Stimulated activated CD8-positive, alpha-beta memory T cell treated with anti-CD3 and anti-CD28 coated beads, Interleukin-15, amount 100 ng/mL, for 24 hours (primary cell): ENCODE data around the gene VSNL1.

ENCODE experiments used
- DNase-seq: peaks from one replicate; pipeline ENCODE4 v3.0.0-alpha.2; 2020; ENCODE audit warnings: low read depth

Gene VSNL1

DNA sequence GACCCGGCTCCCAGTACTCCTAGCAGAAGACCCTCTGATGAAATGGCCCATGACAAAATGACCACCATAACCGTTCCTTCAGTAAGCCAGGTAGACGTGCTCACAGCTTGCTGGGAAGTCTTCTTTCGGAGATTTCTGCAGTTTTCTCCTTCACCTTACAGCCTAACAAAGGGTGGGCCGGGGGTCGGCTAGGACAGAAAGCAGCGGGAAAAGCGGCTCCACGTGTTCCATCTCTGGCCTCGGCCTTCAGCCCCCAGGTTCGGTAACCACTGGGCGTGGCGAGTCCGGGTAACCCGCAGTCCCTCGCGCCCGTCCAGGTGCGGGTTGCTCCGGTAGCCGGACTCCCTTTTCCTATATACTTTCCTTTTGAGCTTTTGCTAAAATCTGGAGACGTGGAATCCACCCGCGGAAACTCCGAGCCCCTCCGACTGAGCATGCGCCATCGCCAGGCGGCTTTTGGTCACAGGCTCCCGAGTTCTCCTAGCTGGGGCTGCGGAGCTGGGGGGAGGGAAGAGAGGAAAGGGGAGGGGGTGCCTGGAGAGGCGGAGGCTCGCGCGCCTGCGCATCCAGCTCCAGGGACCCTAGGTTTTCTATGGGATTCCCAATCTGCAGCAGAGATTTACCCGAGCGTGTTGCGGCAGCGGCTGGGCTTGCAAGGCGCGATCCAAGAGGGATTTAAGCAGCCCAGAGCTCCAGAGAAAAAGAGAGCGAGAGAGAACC, at the start of gene VSNL1:
Gene VSNL1, plus strand, starts transcription at position 604 of the 720 bp plus-strand sequence. CDS start 51,379 bp downstream, outside the sequence.
- no peak for DNase-seq

DNA sequence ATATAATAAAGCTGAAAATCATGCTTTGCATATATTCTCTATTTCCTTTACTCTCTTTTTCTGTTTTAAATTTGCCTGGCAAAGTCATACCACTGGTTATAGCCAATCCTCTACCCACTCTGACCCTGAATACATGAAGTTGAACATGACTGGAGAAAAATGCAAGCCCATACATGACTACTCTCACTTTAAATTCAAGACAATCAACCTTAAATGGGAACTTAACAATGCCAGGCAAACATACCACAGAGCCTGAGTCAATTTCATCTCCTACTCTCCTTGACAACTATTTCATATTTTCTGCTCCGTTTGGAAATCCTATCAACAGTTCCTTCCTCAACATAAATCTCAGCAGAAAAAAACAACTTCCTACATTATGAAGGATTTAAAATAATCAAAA, 44.9 kb upstream of the VSNL1 start:
- no peak for DNase-seq

DNA sequence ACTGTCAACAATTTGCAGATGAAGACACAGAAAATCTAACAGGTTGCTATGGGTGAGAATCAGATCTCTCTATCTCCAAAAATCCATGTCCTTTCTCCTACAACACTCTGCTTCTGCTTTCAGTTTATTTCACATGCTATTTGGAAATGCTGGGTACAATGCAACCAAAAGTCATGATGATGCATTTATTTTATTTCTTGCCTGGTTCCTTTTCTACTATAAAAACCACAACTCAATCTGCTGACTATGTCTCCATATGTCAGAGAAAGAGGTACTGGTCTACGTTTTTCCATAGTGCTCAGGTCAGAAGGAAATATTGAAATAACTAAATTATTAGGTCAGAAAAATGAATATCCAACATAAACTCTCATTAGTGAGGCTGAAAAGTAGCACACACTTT, 42.8 kb upstream of the VSNL1 start:
- DNase-seq, result no peak

DNA sequence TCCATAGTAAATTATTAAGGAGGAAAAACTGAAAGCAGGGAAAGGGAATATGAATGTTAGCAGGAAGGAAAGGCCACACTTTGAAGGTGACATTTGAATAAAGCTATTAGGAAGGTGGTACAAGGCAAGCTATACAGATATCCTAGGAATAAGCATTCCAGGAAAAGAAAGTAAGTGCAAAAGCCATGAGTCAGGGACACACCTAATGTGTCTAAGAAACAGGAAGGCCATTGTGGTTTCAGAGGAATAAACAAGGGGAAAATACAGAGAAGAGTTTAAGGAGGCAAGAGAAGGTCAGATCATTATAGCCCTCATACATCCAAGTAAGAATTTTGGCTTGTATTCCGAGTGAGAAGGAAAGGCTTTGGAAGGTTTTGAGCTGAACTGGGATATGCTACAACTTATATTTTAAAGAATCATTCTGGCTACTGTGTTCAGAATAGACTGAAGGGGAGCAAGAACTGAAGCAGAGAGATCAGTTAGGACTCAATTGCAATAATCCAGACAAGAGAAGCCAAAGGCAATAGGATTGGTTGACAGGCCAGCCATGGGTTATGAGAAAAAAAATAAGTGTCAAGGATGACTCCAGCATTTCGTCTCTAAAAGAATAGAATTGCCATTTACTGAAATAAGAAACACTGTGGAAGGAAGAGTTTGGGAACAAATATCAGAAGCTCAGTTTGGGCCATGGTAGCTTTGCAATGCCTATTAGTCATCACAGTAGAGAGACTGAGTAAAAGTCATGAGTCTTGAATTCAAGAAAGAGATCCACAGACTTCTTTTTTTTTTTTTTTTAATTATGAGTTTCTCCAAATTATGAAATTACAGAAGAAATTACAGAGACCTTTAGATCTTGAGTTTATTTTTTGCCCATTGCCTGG, 33.5 kb upstream of the VSNL1 start:
- DNase-seq, result no peak

DNA sequence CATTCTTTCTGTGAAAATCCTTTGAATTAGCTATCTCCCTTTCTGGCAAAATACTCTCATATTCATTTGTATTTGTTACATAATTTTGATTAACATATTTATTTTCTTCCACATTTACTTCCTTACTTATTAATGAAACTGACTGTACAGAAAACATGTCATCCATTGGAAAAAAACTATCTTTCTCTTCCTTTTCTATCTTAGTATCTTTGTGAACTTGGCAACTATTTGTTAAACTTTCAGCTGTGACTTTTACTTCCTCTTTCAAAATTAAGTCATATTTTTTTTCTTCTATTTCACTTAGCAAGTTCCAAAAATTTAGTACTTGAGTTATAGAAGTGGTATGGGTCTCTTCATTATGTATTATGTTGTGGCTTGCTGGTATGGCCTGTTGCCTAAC, 24.8 kb upstream of the VSNL1 start:
- DNase-seq, result no peak

DNA sequence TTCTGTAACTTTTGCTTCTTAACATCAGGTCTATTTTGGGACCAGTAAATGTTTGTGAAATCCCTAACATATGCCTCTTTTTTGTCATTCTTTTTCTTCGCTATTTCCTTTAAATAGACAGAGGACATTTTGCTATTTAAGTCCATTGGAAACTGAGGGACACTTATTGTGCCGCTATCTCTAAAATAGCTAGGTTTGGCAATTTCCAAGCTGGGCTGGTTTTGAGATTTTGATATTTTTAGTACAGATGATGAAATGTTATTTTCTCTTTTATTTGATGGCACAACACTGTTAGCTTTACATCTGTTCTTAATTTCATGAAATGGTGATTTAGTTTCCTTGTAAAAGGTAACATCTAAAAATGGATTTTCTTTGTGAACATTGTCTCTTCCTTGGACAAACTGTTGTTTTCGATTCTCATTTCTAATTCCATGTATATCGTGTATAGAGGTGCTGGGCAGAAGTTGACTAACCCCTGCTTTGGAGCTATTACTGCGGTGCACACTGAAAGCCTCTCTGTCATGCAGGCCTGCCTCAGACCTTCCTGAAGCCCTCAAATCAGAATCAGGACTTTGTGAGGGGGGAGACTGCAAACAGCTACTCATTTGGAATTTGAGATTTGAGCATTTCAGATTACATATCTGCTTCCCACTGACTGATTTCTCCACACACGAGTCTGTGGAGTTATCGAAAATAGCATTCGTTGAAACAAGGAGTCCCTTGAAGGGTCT, 22.9 kb upstream of the VSNL1 start:
- DNase-seq, result no peak

DNA sequence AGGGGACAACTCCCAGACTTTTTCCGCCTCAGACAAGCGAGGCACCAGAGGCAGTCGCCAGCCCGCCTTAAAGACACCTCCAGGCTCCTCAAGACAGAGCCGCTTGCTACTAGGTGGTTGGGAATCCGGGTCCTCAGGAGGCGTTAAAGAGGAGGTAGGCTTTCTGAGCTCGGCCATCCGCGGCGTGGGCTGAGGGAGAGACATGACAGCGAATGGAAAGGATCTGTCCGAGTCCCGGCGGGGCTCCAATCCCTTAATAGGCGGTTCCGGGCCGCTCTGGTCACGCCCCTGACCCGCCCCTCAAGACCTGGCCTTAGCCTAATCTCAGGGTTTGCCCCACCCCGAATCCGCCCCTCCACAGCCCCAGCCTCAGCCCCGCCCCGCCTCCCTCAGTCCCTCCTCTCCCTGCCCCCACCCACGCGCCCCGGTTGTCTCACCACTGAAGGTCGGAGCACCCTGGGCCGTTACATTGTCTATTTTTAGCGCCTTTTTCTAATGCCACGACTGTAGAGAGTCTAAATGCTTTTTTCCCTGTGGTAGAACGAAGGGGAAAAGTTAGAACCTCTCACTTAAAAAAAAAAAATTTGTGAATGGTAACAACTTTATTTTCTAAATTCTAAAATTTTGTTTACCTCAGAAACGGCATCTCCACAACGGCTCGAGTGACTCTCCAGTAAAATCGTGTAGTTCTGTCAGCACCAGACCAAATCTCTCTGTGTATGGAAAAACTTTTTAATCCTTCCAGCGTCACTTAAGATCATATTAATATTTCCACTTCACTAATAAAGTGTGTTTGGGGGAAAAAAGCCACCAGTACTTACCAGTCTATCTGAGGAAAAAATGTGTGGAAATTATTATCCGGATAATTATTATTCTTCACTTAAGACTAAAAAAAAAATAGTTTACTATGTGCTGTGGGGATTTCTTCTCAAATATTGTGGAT, 22.0 kb upstream of the VSNL1 start, which contains the start of gene RAD51AP2:
Gene RAD51AP2, minus strand, starts transcription at position 229 of the 943 bp plus-strand sequence. Its CDS starts 25 bp downstream, at position 204.
- DNase-seq, result no peak

DNA sequence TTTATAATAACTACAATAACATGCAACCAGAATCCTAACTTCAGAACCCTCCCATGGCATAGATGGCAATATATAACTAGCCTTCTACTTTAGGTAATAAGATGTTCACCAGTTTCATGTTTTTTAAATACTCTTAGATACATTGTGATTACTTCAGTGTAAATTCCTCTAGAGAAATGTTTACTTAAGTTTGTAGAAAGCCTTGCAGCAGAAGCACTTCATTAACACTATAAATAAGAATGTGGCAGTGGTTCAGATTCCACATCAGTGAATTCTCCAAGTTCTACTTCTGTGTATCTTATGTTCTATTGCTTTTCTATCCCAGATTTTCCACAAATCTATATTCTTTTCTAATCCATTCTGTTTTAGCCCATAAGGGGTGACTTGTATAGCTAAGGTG, 21.0 kb upstream of the VSNL1 start:
- no peak for DNase-seq

DNA sequence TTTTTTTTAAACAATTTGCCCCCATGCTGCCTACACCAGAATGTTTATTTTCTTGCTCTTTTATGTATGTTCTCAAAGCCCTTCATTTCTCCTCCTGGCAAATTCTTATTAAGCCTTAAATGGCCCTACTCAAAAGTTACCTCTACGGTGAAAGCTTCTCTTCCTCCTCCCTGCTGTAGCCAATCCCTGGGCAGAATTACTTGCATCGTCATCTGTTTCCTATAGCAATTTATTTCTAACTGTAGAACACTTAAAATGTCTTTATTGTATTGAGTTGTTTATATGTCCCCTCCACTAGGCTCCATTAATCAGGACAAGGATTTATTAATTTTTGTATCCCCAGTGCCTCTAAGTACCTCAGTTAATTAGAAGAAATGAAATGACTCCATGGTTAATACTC, 19.7 kb upstream of the VSNL1 start:
- DNase-seq, result no peak

DNA sequence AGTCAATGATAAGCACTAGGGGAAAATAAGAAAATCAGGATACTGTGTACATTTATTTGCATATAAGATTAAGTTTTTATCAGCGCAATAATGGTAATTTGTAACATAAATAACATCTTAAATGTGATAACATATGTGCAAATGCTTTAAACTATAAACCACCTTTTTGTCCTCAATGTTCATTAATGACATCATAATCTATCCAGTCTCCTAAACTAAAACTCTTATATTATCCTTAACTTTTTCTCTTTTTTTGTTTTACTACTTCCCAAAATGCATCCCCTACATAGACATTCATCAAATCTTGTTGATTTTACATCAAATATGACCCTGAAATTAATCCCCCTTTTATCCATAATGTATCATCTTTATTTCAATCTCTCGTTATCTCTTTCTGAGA, 18.9 kb upstream of the VSNL1 start:
- DNase-seq, result no peak

DNA sequence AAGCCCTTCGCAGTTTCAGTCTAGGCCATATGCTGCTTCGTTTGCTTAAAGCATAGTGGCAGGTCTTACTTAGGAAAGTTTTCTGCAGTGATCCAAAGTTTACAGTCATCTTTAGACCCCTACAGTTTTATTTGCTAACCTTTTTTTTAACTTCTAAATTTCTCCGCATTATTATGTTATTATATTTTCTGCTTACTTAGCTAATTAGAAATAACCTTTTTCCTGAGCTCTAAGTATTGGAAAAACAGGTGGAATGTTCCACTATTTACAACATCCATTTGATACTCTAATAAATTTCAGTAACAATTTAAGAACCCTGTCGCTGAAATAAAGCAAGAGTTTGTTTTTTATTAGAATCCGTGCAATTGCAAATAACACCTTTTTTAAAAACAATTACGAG, 18.2 kb upstream of the VSNL1 start:
- DNase-seq, result no peak

DNA sequence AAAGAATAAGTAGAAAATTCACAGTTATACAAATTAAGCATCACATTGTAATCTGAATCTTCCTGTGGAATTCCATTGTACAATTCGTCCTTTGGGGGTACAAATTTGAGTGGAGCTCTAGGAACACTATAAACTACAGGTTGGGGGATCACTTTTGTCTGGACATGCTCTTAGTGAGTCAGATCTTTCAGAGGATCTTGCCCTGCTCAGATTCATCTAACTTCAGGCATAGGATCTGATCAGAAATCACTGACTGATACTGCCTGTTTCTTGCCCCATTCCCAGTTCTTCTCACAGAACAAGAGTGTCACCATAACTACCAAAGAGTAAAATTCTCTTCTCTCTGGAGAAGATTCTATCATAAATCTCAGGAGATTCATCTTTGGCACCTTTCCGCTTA, 10.7 kb upstream of the VSNL1 start:
- no peak for DNase-seq

DNA sequence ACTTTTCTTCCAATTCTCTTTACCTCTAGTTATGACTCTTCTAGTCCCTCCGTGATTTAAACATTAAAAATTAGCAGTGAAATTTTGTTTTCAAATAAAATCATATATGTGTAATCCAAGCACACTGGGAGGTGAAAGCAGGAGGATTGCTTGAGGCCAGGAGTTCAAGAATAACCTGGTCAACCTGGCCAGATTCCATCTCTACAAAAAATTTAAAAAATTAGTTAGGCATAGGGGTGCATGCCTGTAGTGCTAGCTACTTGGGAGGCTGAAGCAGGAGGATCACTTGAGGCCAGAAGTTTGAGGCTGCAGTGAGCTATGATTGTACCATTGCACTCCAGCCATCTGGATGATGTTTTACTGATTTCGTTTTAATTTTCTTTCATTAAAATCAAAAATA, 7.0 kb upstream of the VSNL1 start:
- no peak for DNase-seq

DNA sequence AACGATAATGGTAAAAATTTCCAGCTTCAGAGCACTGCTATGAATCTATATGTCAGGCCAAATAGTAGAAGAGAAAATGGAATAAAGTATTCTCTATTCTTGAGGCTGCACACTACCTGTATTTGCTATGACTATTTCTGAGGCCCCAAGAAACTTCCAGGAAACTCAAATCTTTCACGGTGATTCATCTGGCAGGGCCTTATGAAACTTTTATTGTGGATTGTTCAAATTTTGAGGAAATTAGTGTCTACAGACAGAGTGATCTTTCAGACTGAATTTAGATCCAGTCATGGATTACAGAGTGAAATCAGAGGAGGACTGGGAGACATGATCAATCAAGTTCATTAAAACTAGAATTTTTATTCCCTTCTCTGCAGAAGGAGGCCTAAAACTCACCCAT, 4.1 kb upstream of the VSNL1 start:
- DNase-seq, result no peak

DNA sequence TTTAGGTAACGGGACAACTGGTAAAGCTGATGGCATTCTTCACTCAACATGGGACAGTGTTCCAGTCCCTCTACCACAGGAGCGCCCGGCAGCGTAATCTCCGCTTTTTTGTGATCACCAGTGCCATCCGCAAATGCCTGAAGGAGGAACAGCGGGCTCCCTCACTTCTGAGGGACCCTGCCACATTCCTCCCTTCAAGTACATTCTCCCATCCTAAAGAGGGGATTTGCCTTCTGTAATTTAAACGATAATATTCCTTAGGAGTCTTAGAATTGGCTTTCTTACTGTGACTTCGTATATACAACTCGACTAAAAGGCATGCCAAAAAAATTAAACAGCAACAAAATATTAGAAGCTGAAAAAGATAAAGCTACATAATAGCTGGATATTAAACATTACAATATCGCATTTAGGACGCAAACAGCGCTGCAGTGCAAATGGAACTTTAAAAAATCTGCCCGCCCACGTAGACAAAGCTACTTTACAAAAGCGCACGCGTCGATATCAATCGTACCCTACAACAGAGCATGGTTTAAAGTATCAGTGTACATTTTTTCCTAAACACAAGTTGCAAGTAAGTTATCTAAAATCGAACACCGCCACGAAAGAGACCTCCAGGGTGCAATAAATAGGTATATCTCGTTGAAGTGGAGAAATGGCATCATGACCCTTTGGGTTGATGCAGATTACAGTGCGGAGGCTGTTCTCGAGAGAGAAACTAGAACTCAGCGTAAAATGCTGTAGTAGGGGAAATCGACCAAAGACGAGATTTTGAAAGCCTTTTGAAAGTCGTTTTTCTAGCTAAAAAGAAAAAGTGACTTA, 2.3 kb upstream of the VSNL1 start:
- DNase-seq, result no peak

DNA sequence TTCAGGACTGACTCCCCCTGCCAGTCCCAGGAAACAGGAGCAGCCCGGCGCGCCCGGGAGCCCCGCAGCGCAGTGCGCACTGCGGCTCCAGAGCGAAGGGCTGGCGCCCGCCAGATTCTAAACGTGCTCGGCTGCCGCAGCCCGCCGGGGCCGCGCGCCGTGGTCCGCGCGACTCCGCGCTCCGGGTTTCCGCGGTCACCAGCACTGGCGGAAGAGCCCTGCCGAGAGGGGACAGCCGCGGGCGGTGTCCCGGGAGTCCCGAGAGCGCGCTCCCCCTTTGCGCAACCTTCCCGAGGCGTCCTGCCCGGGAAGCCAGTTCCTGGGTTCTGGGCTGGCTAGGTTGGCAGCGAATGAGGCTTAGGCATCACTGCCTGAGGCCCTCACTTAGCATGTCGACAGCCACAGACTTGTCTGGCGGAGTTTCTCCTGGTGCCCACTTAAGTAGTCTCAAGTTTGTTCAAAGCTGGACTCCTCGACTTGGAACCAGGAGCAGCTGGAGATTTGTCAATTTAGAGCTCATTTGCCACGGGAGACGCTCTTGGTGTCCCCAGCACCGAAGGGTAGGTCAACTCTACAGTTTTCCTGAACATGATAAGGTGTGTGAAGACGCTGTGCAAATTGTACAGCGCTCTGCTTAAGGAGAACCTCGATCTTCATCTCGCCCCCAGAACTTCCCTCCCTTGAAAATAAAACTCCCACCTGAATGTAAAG, 1.5 kb upstream of the VSNL1 start:
- DNase-seq, result no peak

DNA sequence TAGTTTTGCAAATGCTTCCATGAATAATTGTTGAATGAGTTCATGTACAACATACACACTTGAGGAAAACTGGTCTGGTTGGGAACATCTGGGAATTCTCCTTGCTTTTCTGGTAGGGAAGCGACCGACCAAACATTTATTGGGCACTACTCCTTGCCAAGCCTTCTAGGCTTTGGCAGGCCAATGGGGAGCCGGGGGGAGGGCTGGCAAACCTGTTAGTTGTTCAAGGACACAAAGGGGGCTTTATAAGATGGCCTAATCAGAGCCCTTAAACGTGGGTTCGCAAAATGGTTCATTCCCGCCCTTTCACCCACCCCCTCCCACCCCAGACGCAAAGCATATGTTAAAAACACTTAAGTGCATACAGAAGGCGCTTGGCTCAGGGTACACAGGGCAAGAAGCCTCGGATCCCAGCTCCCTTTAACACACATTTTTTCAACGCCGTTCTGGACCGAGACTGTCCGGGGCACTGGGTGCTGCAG, 844 bp upstream of the VSNL1 start:
- DNase-seq, result no peak

DNA sequence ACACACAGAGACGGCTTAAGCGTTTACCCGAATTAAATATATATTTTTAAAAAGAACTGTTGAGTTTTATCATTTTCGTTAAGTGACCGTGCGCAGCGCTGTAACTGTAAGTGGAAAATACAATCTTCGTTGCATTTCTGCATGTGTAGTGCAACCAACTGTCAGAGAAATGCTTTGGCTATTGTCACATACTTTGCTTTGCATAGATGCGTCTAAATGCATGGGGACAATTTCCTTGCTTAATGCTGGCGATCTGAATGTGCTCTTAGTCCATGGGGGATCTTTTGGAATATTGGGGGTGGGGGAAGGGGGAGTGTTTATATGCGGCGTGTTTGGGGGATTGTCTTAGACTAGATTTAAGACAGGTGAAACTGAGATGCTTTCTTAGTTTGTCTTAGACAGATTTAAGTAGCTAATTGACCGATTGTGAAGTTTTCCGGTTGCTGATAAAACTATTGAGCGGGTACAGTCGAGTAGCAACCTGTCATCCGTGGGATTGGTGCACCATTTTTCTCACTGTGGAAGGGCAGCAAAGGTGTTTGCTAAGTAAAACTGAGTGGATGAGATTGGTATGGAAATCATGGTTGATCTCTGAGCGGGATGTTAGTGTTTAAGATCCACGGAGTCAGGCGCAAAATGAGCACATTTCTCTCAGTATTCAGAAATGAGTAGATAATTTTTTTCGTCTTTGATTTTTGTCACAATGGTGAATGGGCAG, 476 bp downstream of the VSNL1 start:
- no peak for DNase-seq

DNA sequence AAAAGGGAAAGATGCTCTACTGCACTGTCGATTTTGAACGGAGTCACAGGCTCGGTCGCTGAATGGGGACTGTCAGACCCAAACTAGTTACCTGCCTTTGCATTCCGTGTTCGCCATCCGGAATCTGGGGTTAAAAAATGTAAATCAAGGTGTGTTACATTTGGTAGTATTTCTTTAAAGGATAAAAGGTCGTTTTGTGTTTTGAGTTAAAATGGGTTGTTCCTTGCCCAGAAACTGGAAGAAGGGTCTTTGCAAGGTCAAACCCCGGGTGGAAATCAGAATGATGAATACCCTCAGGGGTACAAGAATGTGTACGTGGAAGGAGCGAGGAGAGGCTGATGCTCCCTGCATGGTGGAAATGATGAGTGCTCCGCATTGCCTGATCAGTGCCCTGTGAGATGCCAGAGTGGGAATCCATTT, 1.0 kb downstream of the VSNL1 start:
- no peak for DNase-seq
